HTERT RPE-1 (cell line): ENCODE measurements around the gene SEC62.

Experiments used
- in situ Hi-C: fragments of 300-500 bp; cut with MboI; formaldehyde crosslinking; loops from 4 replicates; pipeline ENCODE4 v1.14.3; 2020; ENCODE audit warnings: low sequenced_read_pairs

The SEC62 gene

GRCh38 chr3:169966951-169967915, 626 bp downstream of the SEC62 start:
- in situ Hi-C loops, result no loop called here

- in situ Hi-C loops, result no loop called here
Observed at GRCh38 chr3:169968224-169968885, 1.7 kb downstream of the SEC62 start.

GRCh38 chr3:169969174-169970095, 2.8 kb downstream of the SEC62 start:
- in situ Hi-C loops, result no loop called here

- in situ Hi-C loops, result no loop called here
Observed at GRCh38 chr3:169970847-169971246, 4.2 kb downstream of the SEC62 start.

GRCh38 chr3:169971522-169971921, 4.9 kb downstream of the SEC62 start:
- in situ Hi-C loops, result no loop called here

- in situ Hi-C loops, result no loop called here
Observed at GRCh38 chr3:169980055-169980454, 13.4 kb downstream of the SEC62 start.

- in situ Hi-C loops, result no loop called here
Observed at GRCh38 chr3:169984292-169984691, 17.7 kb downstream of the SEC62 start.

- in situ Hi-C loops, result no loop called here
Observed at GRCh38 chr3:169990431-169990830, 23.8 kb downstream of the SEC62 start.

- in situ Hi-C loops, result no loop called here
Observed at GRCh38 chr3:169992156-169992555, 25.5 kb downstream of the SEC62 start.

- in situ Hi-C loops, result no loop called here
Observed at GRCh38 chr3:169992781-169993180, 26.2 kb downstream of the SEC62 start.

GRCh38 chr3:169993761-169994160, 27.2 kb downstream of the SEC62 start:
- in situ Hi-C loops, result no loop called here

- in situ Hi-C loops, result no loop called here
Observed at GRCh38 chr3:169996063-169996462, 29.5 kb downstream of the SEC62 start.

- in situ Hi-C loops, result no loop called here
Observed at GRCh38 chr3:169998668-169999131, 32.1 kb downstream of the SEC62 start.

- in situ Hi-C loops, result no loop called here
Observed at GRCh38 chr3:169999433-169999832, 32.8 kb downstream of the SEC62 start.

GRCh38 chr3:170000051-170000450, 33.4 kb downstream of the SEC62 start:
- in situ Hi-C loops, result no loop called here

- in situ Hi-C loops, result no loop called here
Observed at GRCh38 chr3:170002231-170002630, 35.6 kb downstream of the SEC62 start.

GRCh38 chr3:170002879-170003278, 36.3 kb downstream of the SEC62 start:
- in situ Hi-C loops, result no loop called here

GRCh38 chr3:170003881-170004356, 37.3 kb downstream of the SEC62 start:
- in situ Hi-C loops, result no loop called here

GRCh38 chr3:170007031-170007663, 40.5 kb downstream of the SEC62 start:
- in situ Hi-C loops, result no loop called here

GRCh38 chr3:170010498-170010897, 43.9 kb downstream of the SEC62 start:
- in situ Hi-C loops, result no loop called here
